Stimulated activated CD8-positive, alpha-beta memory T cell treated with anti-CD3 and anti-CD28 coated beads, Interleukin-7, amount 100 ng/mL, for 4 hours (primary cell): ENCODE results near the gene KANSL1.
"Not testable (repeated sequence)": the region's sequence is repeated elsewhere in the genome, so short reads cannot be mapped to it uniquely, and the experiment has no call there.

ENCODE experiments used
- DNase-seq, 2 donors: peaks; one replicate each; pipeline ENCODE4 v3.0.0-alpha.2; 2020; ENCODE audit warnings: low read depth in 2 of 2

Gene KANSL1

GRCh38 chr17:46110219-46110618 is 83.0 kb downstream of the KANSL1 start:
- no peak for DNase-seq

- DNase-seq = no peak
Measured at GRCh38 chr17:46109603-46110189, 83.5 kb downstream of the KANSL1 start.

DNA sequence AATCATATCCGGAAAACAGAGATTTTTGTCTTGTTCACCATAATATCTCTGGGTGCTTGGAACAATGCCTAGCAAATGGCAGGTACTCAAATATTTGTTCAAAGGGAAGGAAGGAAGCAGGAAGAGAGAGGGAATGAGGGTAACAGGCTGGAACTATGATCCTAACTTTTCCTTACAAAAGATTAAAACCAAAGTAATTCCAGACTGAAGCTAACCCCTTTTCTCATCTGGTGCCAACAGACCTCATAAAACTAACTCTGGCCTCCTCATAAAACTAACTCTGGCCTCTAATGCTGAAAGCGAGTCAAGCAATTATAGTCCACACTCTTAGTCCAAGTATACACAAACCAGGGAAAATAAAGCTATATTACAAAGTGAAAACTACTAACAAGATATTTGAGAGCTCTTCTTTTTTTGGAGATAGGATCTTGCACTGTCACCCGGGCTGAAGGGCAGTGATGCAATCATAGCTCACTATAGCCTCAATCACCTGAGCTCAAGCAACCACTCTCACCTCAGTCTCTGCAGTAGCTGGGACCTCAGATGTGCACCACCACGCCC is 84.6 kb downstream of the KANSL1 start:
- DNase-seq = no peak

DNA sequence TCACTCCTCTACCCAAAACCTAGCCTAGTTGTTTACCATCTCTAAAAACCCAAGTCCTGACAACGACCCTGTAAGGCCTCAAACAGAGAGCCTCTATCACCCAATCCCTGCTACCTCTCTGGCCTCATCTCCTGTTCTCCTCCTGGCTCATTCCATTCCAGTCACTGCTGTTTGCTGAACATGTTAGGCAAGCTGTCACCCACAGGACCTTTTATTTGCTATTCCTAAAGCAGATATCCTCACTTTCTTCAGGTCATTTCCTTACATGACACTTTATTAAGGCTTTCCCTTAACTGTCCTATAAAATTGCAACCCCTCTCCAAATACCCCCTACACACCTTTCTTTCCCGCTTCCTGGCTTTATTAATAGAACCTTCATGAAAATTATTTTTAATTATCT is 85.1 kb downstream of the KANSL1 start:
- DNase-seq = no peak

- no peak for DNase-seq
Measured at GRCh38 chr17:46106966-46107644, 86.1 kb downstream of the KANSL1 start.

DNA sequence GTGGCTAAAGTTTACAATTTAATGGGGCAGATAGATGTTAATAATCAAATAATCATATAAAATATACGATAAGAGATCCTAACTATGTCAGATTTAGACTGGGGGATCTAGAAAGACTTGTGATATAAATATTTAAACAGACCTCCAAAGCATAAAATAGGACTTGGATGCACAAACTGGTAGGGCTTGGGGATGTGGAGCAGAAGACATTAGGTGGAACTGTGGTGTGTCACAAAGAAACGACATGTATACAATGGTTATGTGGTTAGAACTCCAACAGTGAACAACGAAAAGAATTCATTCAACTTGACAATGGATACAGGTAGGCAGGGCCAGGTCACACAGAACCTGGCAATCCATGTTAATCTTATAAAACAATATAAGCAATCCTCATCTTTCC is 90.4 kb downstream of the KANSL1 start:
- not testable (repeated sequence) for DNase-seq

DNA sequence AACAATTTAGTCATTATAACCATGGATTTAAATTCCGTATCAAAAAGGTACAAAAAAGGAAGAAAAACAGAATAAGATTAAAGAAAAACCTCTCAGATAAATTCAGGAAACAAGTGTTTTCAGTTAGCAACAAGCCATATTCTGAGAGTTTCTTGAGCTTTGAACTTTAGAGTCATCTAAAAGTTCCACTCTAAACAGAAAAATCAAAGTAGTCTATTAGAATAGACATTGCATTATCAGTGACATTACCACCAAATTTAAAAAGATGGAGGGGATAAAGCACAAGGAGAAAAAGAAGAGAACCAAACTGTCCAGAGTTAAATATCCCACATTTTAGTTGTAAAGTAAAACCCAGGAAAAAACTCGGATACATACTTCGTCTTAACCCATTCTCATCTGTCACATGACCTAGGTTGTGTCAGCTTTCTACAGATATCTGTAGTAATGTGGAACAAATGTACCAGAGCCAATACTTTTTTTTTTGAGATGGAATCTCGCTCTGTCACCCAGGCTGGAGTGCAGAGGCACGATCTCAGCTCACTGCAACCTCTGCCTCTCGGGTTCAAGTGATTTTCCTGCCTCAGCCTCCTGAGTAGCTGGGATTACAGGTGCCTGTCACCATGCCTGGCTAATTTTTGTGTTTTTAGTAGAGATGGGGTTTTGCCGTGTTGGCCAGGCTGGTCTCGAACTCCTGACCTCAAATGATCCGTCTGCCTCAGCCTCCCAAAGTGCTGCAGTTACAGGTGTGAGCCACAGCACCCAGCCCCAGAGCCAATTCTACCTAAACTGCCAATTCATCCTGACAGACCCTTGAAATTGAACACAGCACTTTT is 91.2 kb downstream of the KANSL1 start:
- not testable (repeated sequence) for DNase-seq

GRCh38 chr17:46100590-46100989 is 92.6 kb downstream of the KANSL1 start:
- DNase-seq = no peak

DNA sequence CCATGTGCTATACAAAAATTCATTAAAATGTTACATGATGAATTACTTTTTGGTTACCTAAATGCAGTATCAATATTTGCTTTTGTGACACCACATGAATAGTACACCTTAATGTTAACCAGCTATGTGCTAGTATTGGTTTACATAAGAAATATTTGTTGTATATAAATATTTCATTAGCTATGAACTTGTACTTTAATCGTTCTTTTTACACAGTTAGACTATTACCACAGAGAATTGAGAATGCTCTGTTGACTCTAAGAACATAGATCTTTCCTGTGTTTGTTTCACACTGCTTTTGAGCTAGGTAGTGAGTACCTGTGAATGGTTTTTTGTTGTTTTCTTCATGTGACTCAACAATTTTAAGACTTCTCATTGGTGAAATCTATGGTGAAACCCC is 93.4 kb downstream of the KANSL1 start:
- no peak for DNase-seq

- no peak for DNase-seq
Measured at GRCh38 chr17:46097497-46097896, 95.7 kb downstream of the KANSL1 start.

DNA sequence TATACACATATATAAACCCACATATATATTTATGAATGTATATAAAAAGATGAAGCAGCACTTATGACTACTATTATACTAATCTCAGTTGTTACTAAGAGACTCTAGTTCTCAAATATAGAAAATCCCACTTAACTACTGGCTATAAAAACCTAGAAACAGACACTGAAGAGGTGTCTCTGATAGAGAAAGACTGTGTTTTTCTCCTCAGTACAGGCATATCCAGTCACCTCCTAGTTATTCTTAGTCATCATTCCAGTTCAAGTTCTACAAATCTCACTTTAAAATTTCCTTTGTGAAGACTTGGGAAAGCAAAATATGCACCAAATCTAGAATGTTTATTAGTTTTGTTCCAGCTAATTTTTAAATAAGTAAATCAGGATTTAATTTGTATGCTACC is 100.2 kb downstream of the KANSL1 start:
- no peak for DNase-seq

GRCh38 chr17:46090871-46091270 is 102.4 kb downstream of the KANSL1 start:
- no peak for DNase-seq

DNA sequence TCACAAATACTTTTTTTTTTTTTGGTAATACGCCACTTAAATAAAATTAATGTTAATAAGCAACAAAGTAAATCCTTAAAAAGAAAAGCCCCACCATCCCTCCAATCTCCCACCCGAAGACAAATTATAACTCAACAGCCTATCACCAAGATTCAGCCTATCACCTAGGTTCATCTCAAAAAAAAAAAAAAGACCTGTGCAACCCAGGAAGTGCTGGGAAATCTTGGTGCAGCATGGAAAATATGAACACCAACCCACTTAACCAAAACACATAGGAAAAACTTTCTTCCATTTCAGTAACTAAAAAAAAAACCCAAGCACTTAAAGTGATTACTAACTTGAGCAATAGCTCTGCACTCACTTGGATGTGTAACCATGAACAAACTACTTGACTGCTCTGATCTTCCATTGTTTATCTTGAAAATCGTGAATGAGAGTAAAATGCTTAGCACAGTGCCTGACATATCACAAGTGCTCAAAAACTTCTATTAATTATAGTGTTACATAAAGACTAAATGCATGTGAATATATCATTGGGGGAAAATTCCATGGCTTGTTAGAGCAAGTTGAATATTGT is 103.8 kb downstream of the KANSL1 start:
- DNase-seq = no peak

- DNase-seq = no peak
Measured at GRCh38 chr17:46088595-46088994, 104.6 kb downstream of the KANSL1 start.

DNA sequence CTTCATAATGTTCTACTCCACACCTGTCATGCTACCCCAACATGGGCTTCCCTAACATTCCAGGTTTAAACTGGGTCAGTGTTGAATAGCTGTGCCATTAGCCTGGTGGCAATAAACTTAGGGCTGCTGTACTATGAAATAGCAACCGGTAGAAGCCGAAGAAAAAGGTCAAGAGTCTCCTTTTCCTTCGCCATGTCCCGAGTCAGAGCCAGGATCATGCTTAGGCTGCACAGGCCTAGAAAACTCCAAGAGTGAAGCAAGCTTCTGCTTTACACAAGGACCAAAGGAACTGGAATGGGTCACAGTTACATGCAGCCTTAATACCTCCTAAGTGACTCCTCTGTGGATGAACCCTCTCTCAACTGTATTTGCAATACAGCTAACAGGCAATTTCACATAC is 105.4 kb downstream of the KANSL1 start:
- not testable (repeated sequence) for DNase-seq

DNA sequence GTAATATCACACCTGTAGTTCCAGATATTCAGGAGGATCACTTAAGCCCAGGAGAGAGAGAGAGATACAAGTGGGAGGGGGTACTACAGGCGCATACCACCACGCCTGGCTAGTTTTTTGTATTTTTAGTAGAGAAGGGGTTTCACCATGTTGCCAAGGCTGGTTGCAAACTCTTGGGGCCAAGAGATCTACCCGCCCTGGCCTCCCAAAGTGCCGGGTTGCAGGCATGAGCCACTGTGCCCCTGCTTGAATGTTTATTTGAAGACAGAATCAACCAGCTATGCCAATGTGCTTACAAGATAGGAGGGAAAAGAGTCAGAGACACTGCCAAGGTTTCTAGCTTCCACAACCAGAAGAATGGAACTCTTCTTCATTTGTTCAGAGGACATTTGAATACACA is 106.4 kb downstream of the KANSL1 start:
- DNase-seq = no peak

DNA sequence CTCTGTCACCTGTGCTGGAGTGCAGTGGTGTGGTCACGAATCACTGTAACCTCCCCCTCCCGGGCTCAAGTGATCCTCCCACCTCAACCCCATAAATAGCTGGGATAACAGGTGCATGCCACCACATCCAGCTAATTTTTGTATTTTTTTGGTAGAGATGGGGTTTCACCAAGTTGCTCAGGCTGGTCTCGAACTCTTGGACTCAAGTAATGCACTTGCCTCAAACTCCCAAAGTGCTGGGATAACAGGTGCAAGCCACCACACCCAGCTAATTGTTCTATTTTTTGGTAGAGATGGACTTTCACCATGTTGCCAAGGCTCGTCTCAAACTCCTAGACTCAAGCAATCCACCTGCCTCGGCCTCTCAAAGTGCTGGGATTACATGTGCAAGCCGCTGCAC is 107.7 kb downstream of the KANSL1 start:
- DNase-seq = no peak

DNA sequence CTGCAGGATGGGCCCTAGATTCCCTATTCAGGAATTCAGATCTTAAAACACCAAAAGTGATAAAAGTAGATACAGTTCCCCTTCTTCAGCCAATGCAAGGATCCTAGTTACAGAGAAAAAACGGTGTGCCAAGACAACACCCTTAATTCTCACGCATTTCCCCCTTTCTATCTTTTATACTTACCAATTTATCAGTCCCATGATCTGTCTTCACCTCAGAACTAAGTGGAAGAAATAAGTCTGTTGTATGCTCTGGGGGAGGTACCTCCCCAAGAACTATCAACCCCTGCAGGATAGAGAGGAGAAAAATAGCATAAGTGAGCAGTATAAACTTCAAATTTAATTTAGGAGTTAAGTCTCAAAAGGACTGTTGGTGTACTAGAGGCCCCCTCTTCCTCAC is 111.0 kb downstream of the KANSL1 start:
- no peak for DNase-seq

GRCh38 chr17:46081018-46081320 is 112.3 kb downstream of the KANSL1 start:
- no peak for DNase-seq

GRCh38 chr17:46080118-46081017 is 112.9 kb downstream of the KANSL1 start:
- no peak for DNase-seq

DNA sequence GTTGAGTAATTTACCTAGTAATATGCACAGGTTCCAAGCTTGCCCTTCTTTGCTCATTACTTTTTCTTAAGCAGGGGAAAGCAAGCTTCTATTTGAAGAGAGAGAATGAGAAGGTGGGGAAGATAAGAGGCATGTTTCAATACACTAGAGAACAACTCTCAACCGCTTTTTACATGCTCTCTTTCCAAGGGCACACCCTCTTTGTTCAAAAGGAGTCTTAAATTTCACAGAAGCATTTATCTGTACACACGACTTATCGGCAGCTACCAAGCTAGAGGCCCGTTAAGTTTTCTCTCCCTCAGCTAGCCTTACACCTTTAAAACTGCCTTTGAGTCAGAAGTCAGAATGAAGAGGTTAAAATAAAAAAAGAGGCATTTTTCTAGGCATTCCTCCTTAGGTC is 114.6 kb downstream of the KANSL1 start:
- no peak for DNase-seq
